ENCODE measurements around the gene WNK1.

- TF ChIP-seq POLR2AphosphoS5 (IDR thresholded peaks at IDR 0.05): no peak
- no peak for TF ChIP-seq CTCF (IDR thresholded peaks at IDR 0.05)
Observed at GRCh38 chr12:870378-870777, 118.0 kb downstream of the WNK1 start.

Data from breast epithelium (tissue), 3 donors.